Measurements from ENCODE around the gene MICAL3. TPM values are rescaled to one million over a fixed set of nuclear protein-coding genes. Genes with fewer than 3 reads are reported as not detected.

MICAL3 gene
- total and polyA plus RNA-seq, 2 donors from 2014 or later = 5.0 to 99.4 TPM

- no peak for FAIRE-seq
- Histone ChIP-seq H3K27ac (ENCODE audit: low read depth in 2 of 2, low read length in 2 of 2) (no peak overlapping the region), H3K9me3 (ENCODE audit: control insufficient read depth in 2 of 3, insufficient read depth in 1 of 3, low read length in 3 of 3) (no peaks in the 10 kb centered on the region), H3K9ac (ENCODE audit: low read length in 3 of 3) (no peak overlapping the region), H3K4me3 (ENCODE audit: low read length in 3 of 3) (no peak overlapping the region), H3K27me3 (ENCODE audit: control insufficient read depth, insufficient read depth, low read length) (no peaks in the 10 kb centered on the region), H3K4me1 (ENCODE audit: control insufficient read depth in 2 of 3, insufficient read depth in 2 of 3, low read depth in 1 of 3, low read length in 3 of 3) (peaks cover 0 to 3% (median 0%) of the 10 kb centered on the region in 3 donors), H3K36me3 (ENCODE audit: control insufficient read depth in 2 of 3, insufficient read depth in 3 of 3, low read length in 3 of 3) (peaks cover 0 to 30% (median 16%) of the 10 kb centered on the region in 3 donors)
- intact Hi-C loops (cut with DNase I) = no loop called here
- TF ChIP-seq, protein P1, sequence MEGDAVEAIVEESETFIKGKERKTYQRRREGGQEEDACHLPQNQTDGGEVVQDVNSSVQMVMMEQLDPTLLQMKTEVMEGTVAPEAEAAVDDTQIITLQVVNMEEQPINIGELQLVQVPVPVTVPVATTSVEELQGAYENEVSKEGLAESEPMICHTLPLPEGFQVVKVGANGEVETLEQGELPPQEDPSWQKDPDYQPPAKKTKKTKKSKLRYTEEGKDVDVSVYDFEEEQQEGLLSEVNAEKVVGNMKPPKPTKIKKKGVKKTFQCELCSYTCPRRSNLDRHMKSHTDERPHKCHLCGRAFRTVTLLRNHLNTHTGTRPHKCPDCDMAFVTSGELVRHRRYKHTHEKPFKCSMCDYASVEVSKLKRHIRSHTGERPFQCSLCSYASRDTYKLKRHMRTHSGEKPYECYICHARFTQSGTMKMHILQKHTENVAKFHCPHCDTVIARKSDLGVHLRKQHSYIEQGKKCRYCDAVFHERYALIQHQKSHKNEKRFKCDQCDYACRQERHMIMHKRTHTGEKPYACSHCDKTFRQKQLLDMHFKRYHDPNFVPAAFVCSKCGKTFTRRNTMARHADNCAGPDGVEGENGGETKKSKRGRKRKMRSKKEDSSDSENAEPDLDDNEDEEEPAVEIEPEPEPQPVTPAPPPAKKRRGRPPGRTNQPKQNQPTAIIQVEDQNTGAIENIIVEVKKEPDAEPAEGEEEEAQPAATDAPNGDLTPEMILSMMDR (IDR thresholded peaks at IDR 0.05; ENCODE audit: borderline replicate concordance, extremely low read depth, insufficient read depth) = no peak
- no peak for DNase-seq
Measured at GRCh38 chr22:17864398-17865182, 159.8 kb downstream of the MICAL3 start.

GRCh38 chr22:17862646-17863181 lies 161.6 kb downstream of the MICAL3 start:
- no peak overlapping the region for H3K27ac ChIP-seq (ENCODE audit: low read depth in 2 of 2, low read length in 2 of 2)
- no peak for FAIRE-seq
- no peak overlapping the region for H3K9ac ChIP-seq (ENCODE audit: low read length in 3 of 3)
- no peaks in the 10 kb centered on the region for H3K27me3 ChIP-seq (ENCODE audit: control insufficient read depth, insufficient read depth, low read length)
- DNase-seq = no peak
- peaks cover 0 to 19% (median 12%) of the 10 kb centered on the region in 3 donors for H3K36me3 ChIP-seq (ENCODE audit: control insufficient read depth in 2 of 3, insufficient read depth in 3 of 3, low read length in 3 of 3)
- TF ChIP-seq, protein P1 (IDR thresholded peaks at IDR 0.05; ENCODE audit: borderline replicate concordance, extremely low read depth, insufficient read depth) = no peak
- H3K4me1 ChIP-seq (ENCODE audit: control insufficient read depth in 2 of 3, insufficient read depth in 2 of 3, low read depth in 1 of 3, low read length in 3 of 3) = peaks cover 0 to 3% (median 0%) of the 10 kb centered on the region in 3 donors
- intact Hi-C loops (cut with DNase I) = no loop called here
- H3K4me3 ChIP-seq (ENCODE audit: low read length in 3 of 3) = no peak overlapping the region
- no peaks in the 10 kb centered on the region for H3K9me3 ChIP-seq (ENCODE audit: control insufficient read depth in 2 of 3, insufficient read depth in 1 of 3, low read length in 3 of 3)

DNA sequence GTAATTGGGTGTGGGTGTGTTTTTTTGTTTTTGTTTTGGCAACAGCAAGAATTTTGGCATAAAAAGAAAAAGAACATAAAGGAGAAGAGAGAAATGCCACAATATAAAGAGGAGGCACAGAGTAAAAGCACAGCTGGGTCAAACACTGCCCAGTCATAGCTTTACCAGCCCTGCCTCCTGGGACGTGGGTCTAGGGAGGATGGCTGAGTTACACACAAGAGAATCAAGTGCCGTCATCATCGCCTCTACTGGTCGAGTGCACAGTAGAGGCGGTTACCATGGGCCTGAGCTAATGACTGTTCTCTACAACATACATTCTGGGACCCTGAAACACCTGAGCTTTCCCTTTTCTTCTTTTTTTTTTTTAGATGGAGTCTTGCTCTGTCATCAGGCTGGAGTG lies 162.5 kb downstream of the MICAL3 start:
- Histone ChIP-seq H3K27ac (ENCODE audit: low read depth in 2 of 2, low read length in 2 of 2) (no peak overlapping the region), H3K27me3 (ENCODE audit: control insufficient read depth, insufficient read depth, low read length) (no peaks in the 10 kb centered on the region), H3K36me3 (ENCODE audit: control insufficient read depth in 2 of 3, insufficient read depth in 3 of 3, low read length in 3 of 3) (peaks cover 0 to 19% (median 12%) of the 10 kb centered on the region in 3 donors), H3K4me3 (ENCODE audit: low read length in 3 of 3) (no peak overlapping the region), H3K9ac (ENCODE audit: low read length in 3 of 3) (no peak overlapping the region), H3K4me1 (ENCODE audit: control insufficient read depth in 2 of 3, insufficient read depth in 2 of 3, low read depth in 1 of 3, low read length in 3 of 3) (peaks cover 0 to 4% (median 0%) of the 10 kb centered on the region in 3 donors), H3K9me3 (ENCODE audit: control insufficient read depth in 2 of 3, insufficient read depth in 1 of 3, low read length in 3 of 3) (no peaks in the 10 kb centered on the region)
- FAIRE-seq (no peak), DNase-seq (no peak)
- TF ChIP-seq, protein P1 (IDR thresholded peaks at IDR 0.05; ENCODE audit: borderline replicate concordance, extremely low read depth, insufficient read depth) = no peak
- intact Hi-C loops (cut with DNase I) = no loop called here
